ENCODE measurements around the gene TMIE.

Gene TMIE

DNA sequence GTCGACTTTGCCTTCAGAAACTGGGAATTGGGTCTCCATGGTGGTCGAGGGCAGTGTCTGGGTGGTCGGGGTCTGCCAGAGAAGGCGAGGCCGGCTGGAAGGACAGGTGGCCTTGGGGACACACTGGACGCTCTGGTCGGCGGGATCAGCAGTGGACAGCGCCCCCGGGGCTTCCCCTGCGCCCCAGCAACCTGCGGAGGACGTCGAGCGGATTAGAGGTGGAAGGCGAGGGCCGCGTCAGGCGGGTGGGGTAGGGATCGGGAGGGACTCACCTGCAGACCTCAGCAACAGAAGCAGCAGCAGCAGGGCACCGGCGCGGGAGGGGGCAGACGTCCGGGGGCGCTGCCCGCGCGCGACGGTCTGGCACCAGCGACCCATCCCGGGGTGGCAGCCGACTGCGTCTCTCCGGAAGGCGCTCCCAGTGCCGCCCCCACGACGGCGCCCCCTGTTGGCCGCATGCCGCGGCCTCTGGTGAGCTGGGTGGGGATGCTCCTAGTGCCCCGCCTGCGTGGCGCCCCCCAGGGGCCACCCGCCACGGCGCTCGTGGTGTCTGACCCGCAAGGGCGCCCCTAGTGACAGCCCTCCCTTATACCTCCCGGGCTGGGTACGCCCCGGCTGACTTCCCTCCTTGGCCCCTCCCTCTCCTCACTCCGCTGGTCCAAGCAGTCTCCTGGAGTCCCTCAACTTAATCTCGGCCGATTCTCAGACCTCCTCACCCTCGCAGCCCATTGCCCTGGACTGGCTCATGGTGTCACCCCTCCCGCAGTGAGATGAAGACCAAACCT, 16.4 kb downstream of the TMIE start, which contains the start of gene PRSS50:
PRSS50 (minus strand) TSS at position 423 of the 785 bp plus-strand sequence; CDS start at position 378, 45 bp downstream.
- no peak for DNase-seq (ENCODE audit: low read depth)
- TF ChIP-seq, protein P1, sequence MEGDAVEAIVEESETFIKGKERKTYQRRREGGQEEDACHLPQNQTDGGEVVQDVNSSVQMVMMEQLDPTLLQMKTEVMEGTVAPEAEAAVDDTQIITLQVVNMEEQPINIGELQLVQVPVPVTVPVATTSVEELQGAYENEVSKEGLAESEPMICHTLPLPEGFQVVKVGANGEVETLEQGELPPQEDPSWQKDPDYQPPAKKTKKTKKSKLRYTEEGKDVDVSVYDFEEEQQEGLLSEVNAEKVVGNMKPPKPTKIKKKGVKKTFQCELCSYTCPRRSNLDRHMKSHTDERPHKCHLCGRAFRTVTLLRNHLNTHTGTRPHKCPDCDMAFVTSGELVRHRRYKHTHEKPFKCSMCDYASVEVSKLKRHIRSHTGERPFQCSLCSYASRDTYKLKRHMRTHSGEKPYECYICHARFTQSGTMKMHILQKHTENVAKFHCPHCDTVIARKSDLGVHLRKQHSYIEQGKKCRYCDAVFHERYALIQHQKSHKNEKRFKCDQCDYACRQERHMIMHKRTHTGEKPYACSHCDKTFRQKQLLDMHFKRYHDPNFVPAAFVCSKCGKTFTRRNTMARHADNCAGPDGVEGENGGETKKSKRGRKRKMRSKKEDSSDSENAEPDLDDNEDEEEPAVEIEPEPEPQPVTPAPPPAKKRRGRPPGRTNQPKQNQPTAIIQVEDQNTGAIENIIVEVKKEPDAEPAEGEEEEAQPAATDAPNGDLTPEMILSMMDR (conservative IDR thresholded peaks at IDR 0.05; ENCODE audit: low read depth, low read length): peak; percentile 41
- H3K4me3 ChIP-seq (ENCODE audit: low read length): no peak within 1 kb of the TSS

DNA sequence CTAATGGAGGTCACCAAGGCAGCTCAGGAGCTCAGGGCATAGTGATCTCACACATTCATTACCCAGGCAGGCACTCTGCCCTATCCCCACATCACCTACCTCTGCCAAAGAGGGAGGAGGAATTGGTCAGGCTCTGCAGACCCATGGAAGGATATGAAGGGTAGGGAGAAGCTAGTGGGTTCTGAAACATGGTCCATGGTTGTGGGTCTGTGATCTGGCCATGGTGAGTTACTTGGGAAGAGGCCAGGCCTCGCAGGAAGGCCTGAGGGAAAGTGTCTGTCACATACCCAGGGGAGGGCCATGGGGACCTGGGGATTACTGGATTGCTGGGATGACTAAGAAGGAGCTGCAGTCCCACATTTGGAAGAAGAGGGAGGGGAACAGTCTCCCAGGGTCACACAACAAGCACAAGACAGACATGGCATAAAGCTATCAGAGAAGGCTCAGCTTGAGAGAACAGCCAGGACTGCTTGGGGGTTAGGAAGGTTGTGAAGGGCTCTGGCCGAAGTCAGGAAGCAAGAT, 17.9 kb downstream of the TMIE start:
- TF ChIP-seq, protein P1 (conservative IDR thresholded peaks at IDR 0.05; ENCODE audit: low read depth, low read length): no peak
- H3K4me3 ChIP-seq (ENCODE audit: low read length): no peak overlapping the region
- no peak for DNase-seq (ENCODE audit: low read depth)

DNA sequence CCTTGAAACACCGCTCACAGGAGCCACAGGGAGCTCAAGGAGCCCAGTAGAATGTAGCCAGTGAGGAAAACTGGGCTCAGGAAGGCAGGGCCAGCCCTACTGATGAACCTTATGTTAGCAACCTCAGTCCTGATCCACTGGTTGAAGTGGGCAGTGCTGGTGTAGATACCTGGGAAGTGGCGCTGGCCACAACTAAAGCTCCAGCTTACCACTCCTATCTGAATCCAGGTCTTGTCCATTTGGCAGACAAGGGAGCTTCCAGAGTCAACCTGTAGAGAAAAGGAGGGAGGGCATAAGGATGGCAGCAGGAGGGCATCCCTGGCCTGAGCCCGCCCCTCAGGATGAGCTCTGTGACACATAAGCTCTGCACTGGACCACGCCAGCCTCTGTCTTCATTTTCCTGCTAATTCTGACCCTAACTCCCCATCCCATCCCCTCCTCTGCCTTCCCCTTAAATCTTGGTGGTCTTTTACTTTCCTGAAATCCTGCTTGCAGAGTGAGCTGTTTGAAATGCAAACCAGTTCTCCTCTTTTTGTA, 18.6 kb downstream of the TMIE start:
- H3K4me3 ChIP-seq (ENCODE audit: low read length): no peak overlapping the region
- TF ChIP-seq, protein P1 (conservative IDR thresholded peaks at IDR 0.05; ENCODE audit: low read depth, low read length): no peak
- DNase-seq (ENCODE audit: low read depth): no peak

DNA sequence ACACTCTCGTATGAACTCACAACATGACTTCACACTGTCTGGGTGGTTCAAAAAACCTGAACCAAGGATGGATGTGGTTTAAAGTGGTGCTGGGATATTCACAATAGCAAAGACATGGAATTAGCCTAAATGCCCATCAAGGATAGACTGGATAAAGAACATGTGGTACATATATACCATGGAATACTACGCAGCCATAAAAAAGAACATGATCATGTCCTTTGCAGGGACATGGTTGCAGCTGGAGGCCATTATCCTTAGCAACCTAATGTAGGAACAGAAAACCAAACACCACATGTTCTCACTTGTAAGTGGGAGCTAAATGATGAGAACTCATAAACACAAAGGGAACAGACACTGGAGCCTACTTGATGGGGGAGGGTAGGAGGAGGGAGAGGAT, 19.8 kb downstream of the TMIE start:
- DNase-seq (ENCODE audit: low read depth): no peak
- TF ChIP-seq, protein P1 (conservative IDR thresholded peaks at IDR 0.05; ENCODE audit: low read depth, low read length): no peak
- H3K4me3 ChIP-seq (ENCODE audit: low read length): no peak overlapping the region

DNA sequence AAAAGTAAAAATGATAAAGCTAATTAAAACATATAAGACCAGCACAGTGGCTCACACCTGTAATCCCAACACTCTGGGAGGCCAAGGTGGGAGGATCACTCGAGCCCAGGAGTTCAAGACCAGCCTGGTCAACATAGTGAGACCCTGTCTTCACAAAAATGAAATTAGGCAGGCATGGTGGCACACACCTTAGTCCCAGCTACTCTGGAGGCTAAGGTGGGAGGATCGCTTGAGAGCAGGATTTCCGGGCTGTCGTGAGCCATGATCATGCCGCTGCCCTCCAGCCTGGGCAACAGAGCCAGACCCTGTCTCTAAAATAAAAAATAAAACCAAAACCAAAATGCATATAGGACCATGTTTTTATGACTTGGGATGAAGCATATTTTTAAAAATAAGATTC, 21.3 kb downstream of the TMIE start:
- no peak for DNase-seq (ENCODE audit: low read depth)
- H3K4me3 ChIP-seq (ENCODE audit: low read length): no peak overlapping the region
- TF ChIP-seq, protein P1 (conservative IDR thresholded peaks at IDR 0.05; ENCODE audit: low read depth, low read length): no peak

DNA sequence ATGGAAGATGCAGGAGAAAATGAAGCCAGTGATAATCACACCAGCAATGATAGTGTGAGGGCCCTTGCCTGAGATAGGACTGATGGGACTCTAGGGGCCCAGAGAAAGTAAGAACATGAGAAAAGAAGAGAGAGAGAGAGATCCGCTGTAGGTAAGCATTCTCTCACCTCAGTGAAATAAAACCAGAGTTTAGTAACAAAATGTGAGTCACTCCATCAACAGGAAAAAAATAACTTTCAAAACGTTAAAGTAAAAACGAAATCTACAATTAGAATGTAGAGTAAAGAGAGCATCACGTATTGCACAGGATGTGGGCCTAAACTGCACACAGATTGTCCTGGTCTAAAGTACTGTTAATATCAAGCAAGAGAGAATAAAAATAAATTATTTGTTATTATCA, 23.2 kb downstream of the TMIE start:
- no peak overlapping the region for H3K4me3 ChIP-seq (ENCODE audit: low read length)
- DNase-seq (ENCODE audit: low read depth): no peak
- TF ChIP-seq, protein P1 (conservative IDR thresholded peaks at IDR 0.05; ENCODE audit: low read depth, low read length): no peak

Measured in retinal pigment epithelial cell (primary cell).